IMR-90 (cell line): Measurements from ENCODE around the gene WNT9B.

Experiments used
- CTCF ChIP-seq: conservative IDR thresholded peaks from 2 replicates; pipeline ENCODE4 v1.5.1; 2012; ENCODE audit warnings: mild to moderate bottlenecking, low read depth, low read length, improper control_type of control experiment
- ELK1 ChIP-seq: fragments of 150-350 bp; IDR thresholded peaks from 2 replicates; pipeline ENCODE4 v1.6.1; 2016; ENCODE audit warnings: low read depth, mild to moderate bottlenecking, low read length, moderate library complexity, borderline replicate concordance
- POLR2A ChIP-seq: IDR thresholded peaks from 2 replicates; pipeline ENCODE4 v1.6.1; 2012; ENCODE audit warnings: mild to moderate bottlenecking, low read depth, low read length
- RAD21 ChIP-seq: IDR thresholded peaks from 2 replicates; pipeline ENCODE4 v1.6.1; 2012; ENCODE audit warnings: low read length, improper control_type of control experiment

GRCh38 chr17:46862949-46863348 is 11.6 kb downstream of the WNT9B start:
- no peak for TF ChIP-seq CTCF
- no peak for TF ChIP-seq ELK1
- no peak for TF ChIP-seq RAD21
- TF ChIP-seq POLR2A = no peak
